ENCODE results near the gene SLC35B1.

DNA sequence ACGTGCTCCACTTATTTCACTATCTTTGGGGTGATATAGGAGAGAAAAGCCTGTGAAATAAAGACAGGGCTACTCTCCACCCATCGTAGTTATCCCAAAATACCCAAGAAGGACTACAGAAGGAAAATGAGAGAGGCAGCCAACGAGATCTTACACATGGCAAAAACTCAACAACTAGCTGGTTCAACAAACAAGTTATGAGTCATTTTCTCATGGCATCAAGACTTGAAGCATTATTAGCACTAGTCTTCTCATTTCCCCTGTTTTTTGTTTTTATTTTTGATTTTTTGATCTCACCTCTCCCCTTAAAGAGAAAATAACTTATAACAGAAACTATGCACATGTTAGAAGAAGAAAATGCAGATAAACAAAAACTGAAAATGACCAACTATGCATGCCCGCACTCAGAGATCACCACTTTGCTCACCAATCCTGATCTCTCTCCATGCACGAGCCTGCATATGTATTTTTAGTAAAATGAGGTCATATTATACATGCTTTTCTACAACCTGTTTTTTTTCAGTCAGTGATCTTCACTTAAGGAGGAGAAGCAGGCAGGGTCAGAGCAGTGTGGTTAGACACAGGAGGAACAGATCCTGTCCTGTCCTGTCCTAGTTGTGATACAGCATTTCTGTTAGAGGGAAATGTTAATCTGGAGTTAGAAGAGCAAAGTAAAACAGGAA is 33.4 kb upstream of the SLC35B1 start:
- TF ChIP-seq, protein P1, sequence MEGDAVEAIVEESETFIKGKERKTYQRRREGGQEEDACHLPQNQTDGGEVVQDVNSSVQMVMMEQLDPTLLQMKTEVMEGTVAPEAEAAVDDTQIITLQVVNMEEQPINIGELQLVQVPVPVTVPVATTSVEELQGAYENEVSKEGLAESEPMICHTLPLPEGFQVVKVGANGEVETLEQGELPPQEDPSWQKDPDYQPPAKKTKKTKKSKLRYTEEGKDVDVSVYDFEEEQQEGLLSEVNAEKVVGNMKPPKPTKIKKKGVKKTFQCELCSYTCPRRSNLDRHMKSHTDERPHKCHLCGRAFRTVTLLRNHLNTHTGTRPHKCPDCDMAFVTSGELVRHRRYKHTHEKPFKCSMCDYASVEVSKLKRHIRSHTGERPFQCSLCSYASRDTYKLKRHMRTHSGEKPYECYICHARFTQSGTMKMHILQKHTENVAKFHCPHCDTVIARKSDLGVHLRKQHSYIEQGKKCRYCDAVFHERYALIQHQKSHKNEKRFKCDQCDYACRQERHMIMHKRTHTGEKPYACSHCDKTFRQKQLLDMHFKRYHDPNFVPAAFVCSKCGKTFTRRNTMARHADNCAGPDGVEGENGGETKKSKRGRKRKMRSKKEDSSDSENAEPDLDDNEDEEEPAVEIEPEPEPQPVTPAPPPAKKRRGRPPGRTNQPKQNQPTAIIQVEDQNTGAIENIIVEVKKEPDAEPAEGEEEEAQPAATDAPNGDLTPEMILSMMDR (IDR thresholded peaks at IDR 0.05; ENCODE audit: poor library complexity) = no peak
- TF ChIP-seq EZH2 (IDR thresholded peaks at IDR 0.05; ENCODE audit: borderline replicate concordance) (no peak), EZH2phosphoT487 (IDR thresholded peaks at IDR 0.05; ENCODE audit: low read depth, severe bottlenecking, unreplicated experiment) (no peak)
